K562 (cell line): ENCODE results near the gene ATP1A3. TPM values are rescaled to one million over a fixed set of nuclear protein-coding genes. Genes with fewer than 3 reads are reported as not detected.
A peak's percentile ranks its signal among the peaks of the same experiment; 100 is the strongest.

ENCODE experiments used
- ATF4 ChIP-seq: fragments of 450-650 bp; formaldehyde crosslinking; IDR thresholded peaks from 2 replicates; pipeline ENCODE4 v1.4.0; 2022; ENCODE audit warnings: mild to moderate bottlenecking, moderate library complexity
- CC2D1A ChIP-seq: fragments of 450-650 bp; IDR thresholded peaks from 2 replicates; pipeline ENCODE4 v1.6.1; 2017; ENCODE audit warnings: mild to moderate bottlenecking
- DIDO1 ChIP-seq: fragments of 450-650 bp; IDR thresholded peaks from 2 replicates; pipeline ENCODE4 v1.6.1; 2016; ENCODE audit warnings: low read depth, missing biosample characterization, missing genetic modification characterization
- HDAC2 ChIP-seq: fragments of 450-650 bp; IDR thresholded peaks from 2 replicates; pipeline ENCODE4 v1.6.1; 2016; ENCODE audit warnings: mild to moderate bottlenecking
- HIVEP1 ChIP-seq: fragments of 250-450 bp; sonication (Bioruptor Pico); IDR thresholded peaks from 2 replicates; pipeline ENCODE4 v1.4.0; 2020; ENCODE audit warnings: mild to moderate bottlenecking
- HMGXB4 ChIP-seq: sonication (generic); formaldehyde crosslinking; IDR thresholded peaks from 2 replicates; pipeline ENCODE4 v1.8.1; 2023; ENCODE audit warnings: mild to moderate bottlenecking, missing genetic modification reagents
- HNRNPL ChIP-seq: fragments of 200-400 bp; formaldehyde crosslinking; IDR thresholded peaks from 2 replicates; pipeline ENCODE4 v1.6.1; 2017; ENCODE audit warnings: low read depth, mild to moderate bottlenecking, low read length
- MNT ChIP-seq, 2 experiments: fragments of 450-650 bp; conservative IDR thresholded peaks; 2 replicates each; pipeline ENCODE4 v1.6.1; 2017; ENCODE audit warnings: mild to moderate bottlenecking in 2 of 2, moderate library complexity in 2 of 2
- NR3C1 ChIP-seq: sonication (generic); formaldehyde crosslinking; IDR thresholded peaks from 2 replicates; pipeline ENCODE4 v1.8.1; 2022; ENCODE audit warnings: missing genetic modification reagents
- NR4A1 ChIP-seq, 2 experiments: fragments of 250-450 bp in 1 of 2; fragments of 450-650 bp in 1 of 2; sonication (Bioruptor Pico) in 1 of 2; IDR thresholded peaks; 2 replicates each; pipeline versions ENCODE4 v1.4.0 to v1.6.1; 2016 to 2020; ENCODE audit warnings: mild to moderate bottlenecking in 2 of 2, missing compliant biosample characterization in 1 of 2, missing genetic modification characterization in 1 of 2, moderate library complexity in 1 of 2
- RAD51 ChIP-seq: fragments of 450-650 bp; IDR thresholded peaks from 2 replicates; pipeline ENCODE4 v1.7.1; 2016; ENCODE audit warnings: low read depth, mild to moderate bottlenecking, borderline replicate concordance
- RHOXF2B ChIP-seq: fragments of 250-450 bp; sonication (Bioruptor Pico); conservative IDR thresholded peaks from 2 replicates; pipeline ENCODE4 v1.5.1; 2021
- TFAP4 ChIP-seq: sonication (generic); formaldehyde crosslinking; IDR thresholded peaks from 2 replicates; pipeline ENCODE4 v1.8.0; 2022; ENCODE audit warnings: missing genetic modification reagents, mild to moderate bottlenecking, moderate library complexity, borderline replicate concordance
- TGIF2 ChIP-seq: sonication (generic); formaldehyde crosslinking; IDR thresholded peaks from 2 replicates; pipeline ENCODE4 v1.8.1; 2022; ENCODE audit warnings: mild to moderate bottlenecking, missing genetic modification reagents, moderate library complexity
- VEZF1 ChIP-seq: fragments of 200-800 bp; sonication (Bioruptor generic); IDR thresholded peaks from 2 replicates; pipeline ENCODE4 v1.6.1; 2017; ENCODE audit warnings: missing genetic modification characterization, missing compliant biosample characterization
- XRCC5 ChIP-seq: fragments of 200-400 bp; formaldehyde crosslinking; IDR thresholded peaks from 2 replicates; pipeline ENCODE4 v1.6.1; 2017; ENCODE audit warnings: low read depth, mild to moderate bottlenecking, low read length
- ZKSCAN1 ChIP-seq: fragments of 150-350 bp; IDR thresholded peaks from 2 replicates; pipeline ENCODE4 v1.6.1; 2016; ENCODE audit warnings: low read depth, low read length
- ZNF785 ChIP-seq: fragments of 250-450 bp; sonication (Bioruptor Pico); IDR thresholded peaks from 2 replicates; pipeline ENCODE4 v1.4.0; 2020; ENCODE audit warnings: mild to moderate bottlenecking
- polyA plus RNA-seq, 8 experiments: library from polyadenylated mRNA; depleted of rRNA in 4 of 8; stranded (reverse) in 5 of 8; unstranded in 3 of 8; fragments of >200 nt; fragmentation: Nextera tagmentation in 2 of 8; fragmentation: Illumina TruSeq in 1 of 8; extraction: Ambion mirVana in 2 of 8; extraction: Trizol in 1 of 8; gene quantifications; 2 replicates each; pipeline versions ENCODE4 v1.2.1 to v1.2.3, GENCODE V29; 2011 to 2014; ENCODE audit warnings: inconsistent platforms in 1 of 8, missing spikeins in 1 of 8
- total RNA-seq, 7 experiments: library from RNA; depleted of rRNA in 6 of 7; stranded (reverse); fragments of >200 nt in 6 of 7; fragmentation: Illumina TruSeq in 2 of 7; extraction: Trizol in 2 of 7; gene quantifications; 2 replicates each; pipeline versions ENCODE4 v1.2.1 to v1.2.3, GENCODE V29; 2011 to 2021; ENCODE audit warnings: low replicate concordance in 1 of 7
- TF ChIP-seq, protein P1 (sequence below), 2 experiments: IDR thresholded peaks; 2 replicates each; pipeline ENCODE4 v1.6.1; 2011; ENCODE audit warnings: borderline replicate concordance in 1 of 2, control low read depth in 1 of 2, low read depth in 1 of 2, low read length in 1 of 2, mild to moderate bottlenecking in 1 of 2, mixed read lengths in 1 of 2, moderate library complexity in 1 of 2; ENCODE audit not compliant: insufficient read depth in 1 of 2, insufficient read length in 1 of 2, poor library complexity in 1 of 2, severe bottlenecking in 1 of 2; ENCODE audit errors: extremely low read depth in 1 of 2

Gene ATP1A3
- total and polyA plus RNA-seq, 9 of the 15 experiments (the other 6 are each of a cell fraction or from before 2014, with no cell fraction given), result 0.03 to 1.0 (median 0.17) TPM; not detected in 3

GRCh38 chr19:42010245-42011126 lies 16.5 kb upstream of the ATP1A3 start (continued):
- TF ChIP-seq MNT (conservative IDR thresholded peaks at IDR 0.05) (no peak), TGIF2 (CRISPR knock-in tag) (no peak), VEZF1 (CRISPR knock-in tag) (peak; percentile 2; the same call in 1 of the 2 replicates), RAD51 (no peak), HIVEP1 (CRISPR knock-in tag) (peak; percentile 64; the same call in 1 of the 2 replicates), XRCC5 (no peak), HMGXB4 (CRISPR knock-in tag) (no peak), NR4A1 (CRISPR knock-in tag; IDR thresholded peaks at IDR 0.05) (no peak), NR4A1 (tag; IDR thresholded peaks at IDR 0.05) (no peak; the same call in 1 of the 2 replicates), NR3C1 (CRISPR knock-in tag) (no peak), DIDO1 (tag) (no peak), TFAP4 (CRISPR knock-in tag) (no peak), RHOXF2B (CRISPR knock-in tag) (no peak), ZKSCAN1 (no peak), HDAC2 (peak; percentile 76), ZNF785 (CRISPR knock-in tag) (no peak), HNRNPL (no peak), ATF4 (CRISPR knock-in tag) (peak; percentile 99), CC2D1A (no peak; the same call in 1 of the 2 replicates)
- TF ChIP-seq, protein P1, sequence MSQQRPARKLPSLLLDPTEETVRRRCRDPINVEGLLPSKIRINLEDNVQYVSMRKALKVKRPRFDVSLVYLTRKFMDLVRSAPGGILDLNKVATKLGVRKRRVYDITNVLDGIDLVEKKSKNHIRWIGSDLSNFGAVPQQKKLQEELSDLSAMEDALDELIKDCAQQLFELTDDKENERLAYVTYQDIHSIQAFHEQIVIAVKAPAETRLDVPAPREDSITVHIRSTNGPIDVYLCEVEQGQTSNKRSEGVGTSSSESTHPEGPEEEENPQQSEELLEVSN (IDR thresholded peaks at IDR 0.05; ENCODE audit: borderline replicate concordance in 1 of 2, extremely low read depth in 1 of 2, insufficient read depth in 1 of 2, insufficient read length in 1 of 2, low read depth in 1 of 2, low read length in 1 of 2, poor library complexity in 1 of 2, severe bottlenecking in 1 of 2), result no peak
